GM21576 (cell line): Measurements from ENCODE around the gene KCTD10.
"Not testable (repeated sequence)": the region's sequence is repeated elsewhere in the genome, so short reads cannot be mapped to it uniquely, and the experiment has no call there.

Experiments used
- ATAC-seq: cut with Tn5 transposase; IDR thresholded peaks from one replicate; pipeline ENCODE4 v1.9.1; 2021; ENCODE audit warnings: mild to moderate bottlenecking, moderate library complexity; ENCODE audit not compliant: unreplicated experiment

The KCTD10 gene

GRCh38 chr12:109450980-109451379 is 26.1 kb downstream of the KCTD10 start:
- no peak for ATAC-seq

- no peak for ATAC-seq
Measured at GRCh38 chr12:109449845-109450532, 27.1 kb downstream of the KCTD10 start.

GRCh38 chr12:109448707-109449390 is 28.3 kb downstream of the KCTD10 start:
- no peak for ATAC-seq

GRCh38 chr12:109448272-109448671 is 28.8 kb downstream of the KCTD10 start:
- ATAC-seq: no peak

GRCh38 chr12:109447482-109447881 is 29.6 kb downstream of the KCTD10 start:
- no peak for ATAC-seq

- ATAC-seq: no peak
Measured at GRCh38 chr12:109446869-109447268, 30.2 kb downstream of the KCTD10 start.

GRCh38 chr12:109445191-109445609 is 31.9 kb downstream of the KCTD10 start:
- no peak for ATAC-seq

GRCh38 chr12:109444259-109444658 is 32.8 kb downstream of the KCTD10 start:
- no peak for ATAC-seq

- no peak for ATAC-seq
Measured at GRCh38 chr12:109443794-109444193, 33.3 kb downstream of the KCTD10 start.

- ATAC-seq: no peak
Measured at GRCh38 chr12:109440851-109441490, 36.1 kb downstream of the KCTD10 start.

GRCh38 chr12:109439951-109440350 is 37.1 kb downstream of the KCTD10 start:
- ATAC-seq: not testable (repeated sequence)

- no peak for ATAC-seq
Measured at GRCh38 chr12:109439181-109439580, 37.9 kb downstream of the KCTD10 start.

GRCh38 chr12:109436188-109436560 is 40.9 kb downstream of the KCTD10 start:
- ATAC-seq: no peak

- ATAC-seq: no peak
Measured at GRCh38 chr12:109435428-109436187, 41.5 kb downstream of the KCTD10 start.

GRCh38 chr12:109434582-109434981 is 42.5 kb downstream of the KCTD10 start:
- ATAC-seq: no peak

GRCh38 chr12:109433618-109434017 is 43.5 kb downstream of the KCTD10 start:
- no peak for ATAC-seq

- ATAC-seq: no peak
Measured at GRCh38 chr12:109432842-109433304, 44.2 kb downstream of the KCTD10 start.

GRCh38 chr12:109432431-109432830 is 44.7 kb downstream of the KCTD10 start:
- ATAC-seq: no peak

- no peak for ATAC-seq
Measured at GRCh38 chr12:109430244-109430643, 46.9 kb downstream of the KCTD10 start.

GRCh38 chr12:109428804-109429203 is 48.3 kb downstream of the KCTD10 start:
- not testable (repeated sequence) for ATAC-seq

GRCh38 chr12:109428037-109428629 is 49.0 kb downstream of the KCTD10 start:
- ATAC-seq: no peak
